ENCODE measurements around the gene ZNF525.
"Not testable (repeated sequence)": the region's sequence is repeated elsewhere in the genome, so short reads cannot be mapped to it uniquely, and the experiment has no call there.

The ZNF525 gene

GRCh38 chr19:53365134-53365898 lies at the start of gene ZNF525:
TSS of gene ZNF525 (plus strand) at chr19:53365705. CDS start at chr19:53372282, 6,577 bp downstream.
- DNase-seq (ENCODE audit: low spot score), result peak; percentile 93

GRCh38 chr19:53328967-53329366 lies 36.5 kb upstream of the ZNF525 start:
- no peak for DNase-seq (ENCODE audit: low spot score)

GRCh38 chr19:53332484-53332883 lies 33.0 kb upstream of the ZNF525 start:
- DNase-seq (ENCODE audit: low spot score), result no peak

- no peak for DNase-seq (ENCODE audit: low spot score)
Measured at GRCh38 chr19:53333066-53333462, 32.4 kb upstream of the ZNF525 start.

GRCh38 chr19:53333463-53334449 lies 31.7 kb upstream of the ZNF525 start, which contains the start of gene ZNF845:
TSS of gene ZNF845 (plus strand) at chr19:53333749. CDS start at chr19:53341308, 7,559 bp downstream.
- peak; percentile 91 for DNase-seq (ENCODE audit: low spot score)

- not testable (repeated sequence) for DNase-seq (ENCODE audit: low spot score)
Measured at GRCh38 chr19:53344403-53344802, 21.1 kb upstream of the ZNF525 start.

- no peak for DNase-seq (ENCODE audit: low spot score)
Measured at GRCh38 chr19:53355739-53356138, 9.8 kb upstream of the ZNF525 start.

GRCh38 chr19:53357821-53358581 lies 7.5 kb upstream of the ZNF525 start:
- DNase-seq (ENCODE audit: low spot score), result no peak

GRCh38 chr19:53360056-53360455 lies 5.4 kb upstream of the ZNF525 start:
- DNase-seq (ENCODE audit: low spot score), result not testable (repeated sequence)

- DNase-seq (ENCODE audit: low spot score), result no peak
Measured at GRCh38 chr19:53365899-53366493, 491 bp downstream of the ZNF525 start.

- no peak for DNase-seq (ENCODE audit: low spot score)
Measured at GRCh38 chr19:53372196-53372595, 6.7 kb downstream of the ZNF525 start.

GRCh38 chr19:53374288-53374687 lies 8.8 kb downstream of the ZNF525 start:
- DNase-seq (ENCODE audit: low spot score), result no peak

GRCh38 chr19:53374743-53375142 lies 9.2 kb downstream of the ZNF525 start:
- DNase-seq (ENCODE audit: low spot score), result no peak

GRCh38 chr19:53381376-53381775 lies 15.9 kb downstream of the ZNF525 start:
- DNase-seq (ENCODE audit: low spot score), result no peak

- no peak for DNase-seq (ENCODE audit: low spot score)
Measured at GRCh38 chr19:53388168-53388567, 22.7 kb downstream of the ZNF525 start.

- no peak for DNase-seq (ENCODE audit: low spot score)
Measured at GRCh38 chr19:53388904-53389303, 23.4 kb downstream of the ZNF525 start.

- no peak for DNase-seq (ENCODE audit: low spot score)
Measured at GRCh38 chr19:53389571-53389970, 24.1 kb downstream of the ZNF525 start.

GRCh38 chr19:53389978-53390377 lies 24.5 kb downstream of the ZNF525 start:
- DNase-seq (ENCODE audit: low spot score), result no peak

- peak; percentile 76 for DNase-seq (ENCODE audit: low spot score)
Measured at GRCh38 chr19:53394522-53394973, 29.0 kb downstream of the ZNF525 start.

- peak; percentile 92 for DNase-seq (ENCODE audit: low spot score)
Measured at GRCh38 chr19:53394974-53395839, 29.7 kb downstream of the ZNF525 start, which contains the start of gene ZNF765. TSS of gene ZNF765 (plus strand) at chr19:53395149. CDS start at chr19:53398016, 2,867 bp downstream.

All from kidney tubule cell (primary cell).